ENCODE measurements around the gene ST6GALNAC1. TPM values are rescaled to one million over a fixed set of nuclear protein-coding genes. Genes with fewer than 3 reads are reported as not detected.

Gene ST6GALNAC1
- total and polyA plus RNA-seq, 2 of the 13 experiments (the other 11 are each of a cell fraction or from before 2014, with no cell fraction given), result not detected

DNA sequence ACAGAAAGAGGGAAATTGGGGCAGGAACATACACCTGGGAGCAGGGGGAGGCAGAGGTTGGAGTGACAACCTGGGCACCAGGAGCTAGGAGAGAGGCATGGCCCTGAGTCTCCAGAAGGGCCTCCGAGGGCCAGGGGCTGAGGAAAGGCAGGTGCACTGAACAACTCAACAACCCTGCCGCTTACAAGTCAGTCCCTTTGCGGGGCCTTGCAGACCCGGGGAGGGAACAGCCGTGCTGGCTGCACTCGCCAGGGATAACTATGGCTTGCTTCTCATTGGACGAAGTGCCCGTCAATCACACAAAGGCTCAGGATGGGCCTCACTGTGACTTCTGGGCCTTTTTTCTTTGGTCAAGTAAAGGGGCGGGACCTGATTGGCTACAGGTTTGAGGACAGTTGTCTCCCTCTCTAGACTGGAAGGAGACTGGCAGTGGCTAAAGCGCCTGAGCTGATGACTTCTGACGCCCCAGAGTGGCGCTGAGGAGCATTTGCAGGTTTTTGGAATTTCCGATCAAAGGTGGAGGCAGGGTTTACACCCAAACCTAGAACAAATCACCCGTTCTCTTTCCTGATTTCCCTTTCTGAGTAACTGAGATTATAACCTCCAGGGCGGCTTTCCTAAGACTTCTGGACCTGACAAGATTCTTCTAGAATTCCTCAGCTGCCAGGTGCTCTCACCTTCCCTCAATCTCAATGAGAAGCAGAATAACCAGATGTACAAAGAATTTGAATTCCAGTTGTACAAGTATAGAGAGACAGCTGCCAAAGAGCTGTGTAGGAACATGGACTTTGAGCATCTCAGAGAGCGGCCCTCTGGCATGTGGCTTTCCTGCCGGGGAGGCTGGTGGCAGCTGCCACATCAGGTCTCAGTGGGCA is 30.3 kb downstream of the ST6GALNAC1 start (continued):
- TF ChIP-seq ZNF512B (CRISPR knock-in tag; IDR thresholded peaks at IDR 0.05; ENCODE audit: borderline replicate concordance) (no peak), ZNF382 (CRISPR knock-in tag; IDR thresholded peaks at IDR 0.05; ENCODE audit: borderline replicate concordance) (no peak), KDM4B (CRISPR knock-in tag; IDR thresholded peaks at IDR 0.05) (no peak), HES4 (CRISPR knock-in tag; IDR thresholded peaks at IDR 0.05; ENCODE audit: borderline replicate concordance) (no peak), ZC3H13 (CRISPR knock-in tag; IDR thresholded peaks at IDR 0.05) (no peak), RARA (CRISPR knock-in tag; IDR thresholded peaks at IDR 0.05) (no peak), SP5 (CRISPR knock-in tag; IDR thresholded peaks at IDR 0.05; ENCODE audit: borderline replicate concordance, low read depth) (no peak; the same call in 1 of the 2 replicates), MXI1 (IDR thresholded peaks at IDR 0.05; ENCODE audit: borderline replicate concordance, low read depth, low read length) (no peak), SIN3A (IDR thresholded peaks at IDR 0.05; ENCODE audit: borderline replicate concordance, low read depth, low read length) (0 out of 2 replicates have a peak, but pooled peaks have one; percentile 31), CENPT (CRISPR knock-in tag; IDR thresholded peaks at IDR 0.05; ENCODE audit: low read depth) (no peak), FOSL2 (CRISPR knock-in tag; IDR thresholded peaks at IDR 0.05) (no peak; the same call in 1 of the 2 replicates), ZNF143 (CRISPR knock-in tag; IDR thresholded peaks at IDR 0.05) (no peak; the same call in 1 of the 2 replicates), PCBP1 (IDR thresholded peaks at IDR 0.05; ENCODE audit: borderline replicate concordance, low read depth, low read length) (no peak), RFX3 (CRISPR knock-in tag; IDR thresholded peaks at IDR 0.05) (no peak), DMAP1 (CRISPR knock-in tag; IDR thresholded peaks at IDR 0.05) (peak; percentile 35; the same call in 1 of the 2 replicates), ATF3 (CRISPR knock-in tag; IDR thresholded peaks at IDR 0.05) (no peak), POLR2A (IDR thresholded peaks at IDR 0.05; ENCODE audit: insufficient read depth in 1 of 2, low read depth in 2 of 2, low read length in 2 of 2) (no peak), ZBTB42 (CRISPR knock-in tag; IDR thresholded peaks at IDR 0.05) (no peak), ETS1 (CRISPR knock-in tag; IDR thresholded peaks at IDR 0.05) (no peak)
- TF ChIP-seq, protein P1, sequence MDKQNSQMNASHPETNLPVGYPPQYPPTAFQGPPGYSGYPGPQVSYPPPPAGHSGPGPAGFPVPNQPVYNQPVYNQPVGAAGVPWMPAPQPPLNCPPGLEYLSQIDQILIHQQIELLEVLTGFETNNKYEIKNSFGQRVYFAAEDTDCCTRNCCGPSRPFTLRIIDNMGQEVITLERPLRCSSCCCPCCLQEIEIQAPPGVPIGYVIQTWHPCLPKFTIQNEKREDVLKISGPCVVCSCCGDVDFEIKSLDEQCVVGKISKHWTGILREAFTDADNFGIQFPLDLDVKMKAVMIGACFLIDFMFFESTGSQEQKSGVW (CRISPR knock-in tag; IDR thresholded peaks at IDR 0.05; ENCODE audit: borderline replicate concordance), result no peak
- TF ChIP-seq, protein P2, sequence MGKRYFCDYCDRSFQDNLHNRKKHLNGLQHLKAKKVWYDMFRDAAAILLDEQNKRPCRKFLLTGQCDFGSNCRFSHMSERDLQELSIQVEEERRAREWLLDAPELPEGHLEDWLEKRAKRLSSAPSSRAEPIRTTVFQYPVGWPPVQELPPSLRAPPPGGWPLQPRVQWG (CRISPR knock-in tag; IDR thresholded peaks at IDR 0.05; ENCODE audit: borderline replicate concordance, low read depth), result no peak
- TF ChIP-seq, protein P3, sequence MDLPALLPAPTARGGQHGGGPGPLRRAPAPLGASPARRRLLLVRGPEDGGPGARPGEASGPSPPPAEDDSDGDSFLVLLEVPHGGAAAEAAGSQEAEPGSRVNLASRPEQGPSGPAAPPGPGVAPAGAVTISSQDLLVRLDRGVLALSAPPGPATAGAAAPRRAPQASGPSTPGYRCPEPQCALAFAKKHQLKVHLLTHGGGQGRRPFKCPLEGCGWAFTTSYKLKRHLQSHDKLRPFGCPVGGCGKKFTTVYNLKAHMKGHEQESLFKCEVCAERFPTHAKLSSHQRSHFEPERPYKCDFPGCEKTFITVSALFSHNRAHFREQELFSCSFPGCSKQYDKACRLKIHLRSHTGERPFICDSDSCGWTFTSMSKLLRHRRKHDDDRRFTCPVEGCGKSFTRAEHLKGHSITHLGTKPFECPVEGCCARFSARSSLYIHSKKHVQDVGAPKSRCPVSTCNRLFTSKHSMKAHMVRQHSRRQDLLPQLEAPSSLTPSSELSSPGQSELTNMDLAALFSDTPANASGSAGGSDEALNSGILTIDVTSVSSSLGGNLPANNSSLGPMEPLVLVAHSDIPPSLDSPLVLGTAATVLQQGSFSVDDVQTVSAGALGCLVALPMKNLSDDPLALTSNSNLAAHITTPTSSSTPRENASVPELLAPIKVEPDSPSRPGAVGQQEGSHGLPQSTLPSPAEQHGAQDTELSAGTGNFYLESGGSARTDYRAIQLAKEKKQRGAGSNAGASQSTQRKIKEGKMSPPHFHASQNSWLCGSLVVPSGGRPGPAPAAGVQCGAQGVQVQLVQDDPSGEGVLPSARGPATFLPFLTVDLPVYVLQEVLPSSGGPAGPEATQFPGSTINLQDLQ (CRISPR knock-in tag; IDR thresholded peaks at IDR 0.05), result peak; percentile 88; the same call in 1 of the 2 replicates

Data from HepG2 (cell line).